Measurements from ENCODE around the gene COL6A5.
"Not testable (repeated sequence)": the region's sequence is repeated elsewhere in the genome, so short reads cannot be mapped to it uniquely, and the experiment has no call there.

COL6A5 gene

GRCh38 chr3:130340766-130341165 lies 4.7 kb upstream of the COL6A5 start:
- DNase-seq (ENCODE audit: low read depth in 2 of 2) = peak in 1 of 2 donors; percentile 1
- TF ChIP-seq, protein P1, sequence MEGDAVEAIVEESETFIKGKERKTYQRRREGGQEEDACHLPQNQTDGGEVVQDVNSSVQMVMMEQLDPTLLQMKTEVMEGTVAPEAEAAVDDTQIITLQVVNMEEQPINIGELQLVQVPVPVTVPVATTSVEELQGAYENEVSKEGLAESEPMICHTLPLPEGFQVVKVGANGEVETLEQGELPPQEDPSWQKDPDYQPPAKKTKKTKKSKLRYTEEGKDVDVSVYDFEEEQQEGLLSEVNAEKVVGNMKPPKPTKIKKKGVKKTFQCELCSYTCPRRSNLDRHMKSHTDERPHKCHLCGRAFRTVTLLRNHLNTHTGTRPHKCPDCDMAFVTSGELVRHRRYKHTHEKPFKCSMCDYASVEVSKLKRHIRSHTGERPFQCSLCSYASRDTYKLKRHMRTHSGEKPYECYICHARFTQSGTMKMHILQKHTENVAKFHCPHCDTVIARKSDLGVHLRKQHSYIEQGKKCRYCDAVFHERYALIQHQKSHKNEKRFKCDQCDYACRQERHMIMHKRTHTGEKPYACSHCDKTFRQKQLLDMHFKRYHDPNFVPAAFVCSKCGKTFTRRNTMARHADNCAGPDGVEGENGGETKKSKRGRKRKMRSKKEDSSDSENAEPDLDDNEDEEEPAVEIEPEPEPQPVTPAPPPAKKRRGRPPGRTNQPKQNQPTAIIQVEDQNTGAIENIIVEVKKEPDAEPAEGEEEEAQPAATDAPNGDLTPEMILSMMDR (IDR thresholded peaks at IDR 0.05; ENCODE audit: low read depth, low read length) = no peak
- no peak overlapping the region for H3K4me3 ChIP-seq (replicated peaks in 1 of 2; ENCODE audit: low read depth in 2 of 2, low read length in 2 of 2)

- no peak overlapping the region for H3K4me3 ChIP-seq (replicated peaks in 1 of 2; ENCODE audit: low read depth in 2 of 2, low read length in 2 of 2)
- TF ChIP-seq, protein P1 (IDR thresholded peaks at IDR 0.05; ENCODE audit: low read depth, low read length) = no peak
- DNase-seq (ENCODE audit: low read depth in 2 of 2) = peak in 1 of 2 donors; percentile 5
These were observed 4.1 kb upstream of the COL6A5 start for GRCh38 chr3:130341388-130341787.

GRCh38 chr3:130341882-130342281 lies 3.6 kb upstream of the COL6A5 start:
- no peak for DNase-seq (ENCODE audit: low read depth in 2 of 2)
- no peak overlapping the region for H3K4me3 ChIP-seq (replicated peaks in 1 of 2; ENCODE audit: low read depth in 2 of 2, low read length in 2 of 2)
- TF ChIP-seq, protein P1 (IDR thresholded peaks at IDR 0.05; ENCODE audit: low read depth, low read length) = no peak

- no peak for DNase-seq (ENCODE audit: low read depth in 2 of 2)
- H3K4me3 ChIP-seq (replicated peaks in 1 of 2; ENCODE audit: low read depth in 2 of 2, low read length in 2 of 2) = no peak overlapping the region
- TF ChIP-seq, protein P1 (IDR thresholded peaks at IDR 0.05; ENCODE audit: low read depth, low read length) = no peak
These were observed 2.4 kb upstream of the COL6A5 start for GRCh38 chr3:130342821-130343661.

DNA sequence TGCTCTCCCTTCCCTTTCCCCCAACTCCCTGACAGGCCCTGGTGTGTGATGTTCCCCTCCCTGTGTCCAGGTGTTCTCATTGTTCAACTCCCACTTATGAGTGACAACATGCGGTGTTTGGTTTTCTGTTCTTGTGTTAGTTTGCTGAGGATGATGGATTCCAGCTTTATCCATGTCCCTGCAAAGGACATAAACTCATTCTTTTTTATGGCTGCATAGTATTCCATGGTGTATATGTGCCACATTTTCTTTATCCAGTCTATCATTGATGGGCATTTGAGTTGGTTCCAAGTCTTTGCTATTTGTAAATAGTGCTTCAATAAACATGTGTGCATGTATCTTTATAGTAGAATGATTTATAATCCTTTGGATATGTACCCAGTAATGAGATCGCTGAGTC lies 2.8 kb downstream of the COL6A5 start:
- not testable (repeated sequence) for DNase-seq (ENCODE audit: low read depth in 2 of 2); H3K4me3 ChIP-seq (replicated peaks in 1 of 2; ENCODE audit: low read depth in 2 of 2, low read length in 2 of 2)

DNA sequence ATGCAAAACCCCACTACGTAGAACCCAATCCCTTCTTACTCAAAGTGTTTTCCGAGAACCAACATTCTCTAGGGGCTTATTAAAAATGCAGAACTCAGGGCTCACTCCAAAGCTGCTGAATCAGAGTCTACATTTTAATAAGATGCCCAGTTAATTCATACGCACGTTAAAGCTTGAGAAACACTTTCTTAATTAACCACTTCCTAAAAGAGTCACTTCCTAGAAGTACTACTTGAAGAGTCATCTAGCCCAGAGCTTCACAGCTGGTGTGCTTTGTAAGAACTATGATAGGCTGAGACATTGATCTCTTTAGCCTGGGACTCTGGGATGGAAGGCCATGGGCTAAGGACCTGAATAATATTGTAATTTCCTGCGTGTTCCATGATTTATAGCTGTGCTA lies 9.0 kb downstream of the COL6A5 start:
- TF ChIP-seq, protein P1 (IDR thresholded peaks at IDR 0.05; ENCODE audit: low read depth, low read length) = no peak
- H3K4me3 ChIP-seq (replicated peaks in 1 of 2; ENCODE audit: low read depth in 2 of 2, low read length in 2 of 2) = no peak overlapping the region
- DNase-seq (ENCODE audit: low read depth in 2 of 2) = peak in 1 of 2 donors; percentile 5

DNA sequence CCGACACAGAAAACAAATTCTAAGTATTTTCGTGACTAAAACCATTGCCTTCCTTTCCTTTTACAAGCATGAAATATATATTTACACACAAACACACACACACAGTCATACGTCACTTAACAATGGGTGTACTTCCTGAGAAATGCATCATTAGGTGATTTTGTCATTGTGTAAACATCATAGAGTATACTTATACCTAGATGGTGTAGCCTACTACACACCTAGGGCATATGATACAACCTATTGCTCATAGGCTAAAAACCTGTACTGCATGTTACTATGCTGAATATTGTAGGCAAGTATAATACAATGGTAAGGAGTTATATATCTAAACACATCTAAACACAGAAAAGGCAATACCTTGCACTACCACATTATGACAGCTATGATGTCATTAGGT lies 28.6 kb downstream of the COL6A5 start:
- DNase-seq (ENCODE audit: low read depth in 2 of 2) = no peak

More for the DNA sequence above, 28.6 kb downstream of the COL6A5 start:
- no peak overlapping the region for H3K4me3 ChIP-seq (replicated peaks in 1 of 2; ENCODE audit: low read depth in 2 of 2, low read length in 2 of 2)
- TF ChIP-seq, protein P1 (IDR thresholded peaks at IDR 0.05; ENCODE audit: low read depth, low read length) = no peak

All from cardiac fibroblast (primary cell).